CD4-positive, alpha-beta T cell (primary cell): ENCODE data around the gene AGFG1. TPM values are rescaled to one million over a fixed set of nuclear protein-coding genes. Genes with fewer than 3 reads are reported as not detected.

Experiments
- ATAC-seq: fragments of 200-7000 bp; cut with Tn5 transposase; one replicate; pipeline ENCODE4 v1.10.0; 2022; ENCODE audit warnings: mild to moderate bottlenecking; ENCODE audit not compliant: poor library complexity
- CTCF ChIA-PET: fragments of 350-600 bp; sonication (Branson Sonifier 250); formaldehyde crosslinking; loops from one replicate; lab custom pipeline; 2021; ENCODE audit warnings: antibody characterized with exemption, inconsistent platforms; lab: Charles Lee
- POLR2A ChIA-PET: fragments of 350-600 bp; sonication (Branson Sonifier 250); formaldehyde crosslinking; loops from one replicate; lab custom pipeline; 2021; ENCODE audit warnings: antibody characterized with exemption, inconsistent platforms; lab: Charles Lee
- DNase-seq, 14 experiments: peaks; one replicate each; pipeline ENCODE4 v3.0.0-alpha.2; 2013 to 2020; ENCODE audit warnings: mixed read lengths in 2 of 14
- H3K27ac ChIP-seq, 2 donors: one replicate each; pipeline versions ENCODE4 v1.5.1 to v1.7.0; 2013; ENCODE audit warnings: low read length in 2 of 2, low read depth in 1 of 2, mild to moderate bottlenecking in 1 of 2
- H3K27me3 ChIP-seq, 2 experiments: 1 replicate in 1 of 2; 2 replicates in 1 of 2; pipeline versions ENCODE4 v1.6.1 to v1.7.0; 2013; ENCODE audit warnings: low read length in 2 of 2, control low read depth in 1 of 2, mild to moderate bottlenecking in 1 of 2, moderate library complexity in 1 of 2; ENCODE audit not compliant: insufficient read depth in 2 of 2, control insufficient read depth in 1 of 2
- H3K36me3 ChIP-seq: one replicate; pipeline ENCODE4 v1.6.1; 2013; ENCODE audit warnings: low read length, control low read depth; ENCODE audit not compliant: insufficient read depth
- H3K4me1 ChIP-seq: one replicate; pipeline ENCODE4 v1.6.1; 2013; ENCODE audit warnings: low read length, control low read depth; ENCODE audit not compliant: insufficient read depth
- H3K4me3 ChIP-seq: one replicate; pipeline ENCODE4 v1.5.1; 2013; ENCODE audit warnings: mild to moderate bottlenecking, low read length, moderate library complexity
- H3K9me3 ChIP-seq, 2 experiments: 1 replicate in 1 of 2; 2 replicates in 1 of 2; pipeline versions ENCODE4 v1.6.1 to v1.7.0; 2013; ENCODE audit warnings: low read length in 2 of 2, mild to moderate bottlenecking in 2 of 2, control low read depth in 1 of 2, moderate library complexity in 1 of 2; ENCODE audit not compliant: control insufficient read depth in 1 of 2, insufficient read depth in 1 of 2
- H3K27ac Mint-ChIP-seq: one replicate; pipeline ENCODE4 v1.8.0; 2020; ENCODE audit warnings: mixed read lengths
- H3K27me3 Mint-ChIP-seq: one replicate; pipeline ENCODE4 v1.8.0; 2021; ENCODE audit warnings: mixed read lengths
- H3K36me3 Mint-ChIP-seq: one replicate; pipeline ENCODE4 v1.8.0; 2021; ENCODE audit warnings: low read depth, mixed read lengths
- H3K4me1 Mint-ChIP-seq: one replicate; pipeline ENCODE4 v1.8.0; 2021; ENCODE audit warnings: low read depth, mixed read lengths
- H3K4me3 Mint-ChIP-seq: one replicate; pipeline ENCODE4 v1.8.0; 2020; ENCODE audit warnings: mild to moderate bottlenecking, mixed read lengths
- H3K9me3 Mint-ChIP-seq: one replicate; pipeline ENCODE4 v1.8.0; 2020; ENCODE audit warnings: mixed read lengths
- intact Hi-C, 2 experiments: fragments of 100-400 bp; cut with DNase I in 1 of 2; cut with micrococcal nuclease in 1 of 2; formaldehyde crosslinking; loops; one replicate each; pipeline versions ENCODE4 v1.15.1 to v1.9.0; 2023 to 2025; cut with DNase I, micrococcal nuclease
- total RNA-seq, 174 experiments: library from RNA in 2 of 174; stranded (reverse) in 2 of 174; gene quantifications; one replicate each; pipeline ENCODE4 v1.2.3 and lab custom pipeline; 2021 to 2026
- TF ChIP-seq, protein P1 (sequence below): fragments of 200-600 bp; IDR thresholded peaks from one replicate; pipeline ENCODE4 v1.8.0; 2022; ENCODE audit warnings: antibody characterized with exemption, mild to moderate bottlenecking

Gene AGFG1
- total RNA-seq, 2 experiments from 2014 or later = 49.9 to 55.9 TPM

DNA sequence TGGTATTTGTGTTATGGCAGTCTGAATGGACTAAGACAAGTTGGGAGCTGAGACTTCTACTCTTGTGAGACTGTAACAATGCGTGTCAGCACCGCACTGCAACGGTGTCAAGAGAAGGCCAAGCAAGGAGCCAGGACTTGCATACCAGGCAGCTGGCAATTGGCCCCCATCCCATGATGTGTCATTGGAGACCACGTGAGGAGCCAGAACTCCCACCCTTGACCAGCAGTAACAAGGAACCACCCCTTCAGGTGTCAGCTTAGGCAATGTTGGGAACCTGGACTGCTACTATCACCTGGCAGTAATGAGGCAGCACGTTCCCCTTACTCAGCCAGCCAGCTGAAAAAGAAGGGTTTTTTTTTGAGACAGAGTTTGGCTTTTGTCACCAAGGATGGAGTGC is 32.7 kb upstream of the AGFG1 start:
- TF ChIP-seq, protein P1, sequence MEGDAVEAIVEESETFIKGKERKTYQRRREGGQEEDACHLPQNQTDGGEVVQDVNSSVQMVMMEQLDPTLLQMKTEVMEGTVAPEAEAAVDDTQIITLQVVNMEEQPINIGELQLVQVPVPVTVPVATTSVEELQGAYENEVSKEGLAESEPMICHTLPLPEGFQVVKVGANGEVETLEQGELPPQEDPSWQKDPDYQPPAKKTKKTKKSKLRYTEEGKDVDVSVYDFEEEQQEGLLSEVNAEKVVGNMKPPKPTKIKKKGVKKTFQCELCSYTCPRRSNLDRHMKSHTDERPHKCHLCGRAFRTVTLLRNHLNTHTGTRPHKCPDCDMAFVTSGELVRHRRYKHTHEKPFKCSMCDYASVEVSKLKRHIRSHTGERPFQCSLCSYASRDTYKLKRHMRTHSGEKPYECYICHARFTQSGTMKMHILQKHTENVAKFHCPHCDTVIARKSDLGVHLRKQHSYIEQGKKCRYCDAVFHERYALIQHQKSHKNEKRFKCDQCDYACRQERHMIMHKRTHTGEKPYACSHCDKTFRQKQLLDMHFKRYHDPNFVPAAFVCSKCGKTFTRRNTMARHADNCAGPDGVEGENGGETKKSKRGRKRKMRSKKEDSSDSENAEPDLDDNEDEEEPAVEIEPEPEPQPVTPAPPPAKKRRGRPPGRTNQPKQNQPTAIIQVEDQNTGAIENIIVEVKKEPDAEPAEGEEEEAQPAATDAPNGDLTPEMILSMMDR = no peak
- intact Hi-C loops = no loop called here
- Histone ChIP-seq H3K36me3 (no peaks in the 10 kb centered on the region), H3K4me1 (no peaks in the 10 kb centered on the region), H3K9me3 (no peaks in the 10 kb centered on the region), H3K27me3 (no peaks in the 10 kb centered on the region), H3K27ac (no peak overlapping the region), H3K4me3 (no peak overlapping the region)
- Mint-ChIP-seq H3K9me3 (peaks cover 3% of the 10 kb centered on the region), H3K4me3 (no peak overlapping the region), H3K27me3 (no peaks in the 10 kb centered on the region), H3K36me3 (no peaks in the 10 kb centered on the region), H3K4me1 (no peaks in the 10 kb centered on the region), H3K27ac (no peak overlapping the region)
- ChIA-PET POLR2A (no interaction called here), CTCF (no interaction called here)
- DNase-seq (no peak), ATAC-seq (no peak)

- no peaks in the 10 kb centered on the region for H3K36me3 ChIP-seq
- H3K27ac ChIP-seq = no peak overlapping the region
- intact Hi-C loops = no loop called here
- H3K4me3 Mint-ChIP-seq = no peak overlapping the region
- ATAC-seq (no peak), DNase-seq (no peak)
- no peaks in the 10 kb centered on the region for H3K4me1 ChIP-seq
- H3K27me3 Mint-ChIP-seq = no peaks in the 10 kb centered on the region
- no peak overlapping the region for H3K4me3 ChIP-seq
- H3K4me1 Mint-ChIP-seq = no peaks in the 10 kb centered on the region
- POLR2A ChIA-PET = no interaction called here
- no peaks in the 10 kb centered on the region for H3K27me3 ChIP-seq
- no peaks in the 10 kb centered on the region for H3K36me3 Mint-ChIP-seq
- TF ChIP-seq, protein P1 = no peak
- H3K9me3 Mint-ChIP-seq = no peaks in the 10 kb centered on the region
- H3K27ac Mint-ChIP-seq = no peak overlapping the region
- CTCF ChIA-PET = no interaction called here
- no peaks in the 10 kb centered on the region for H3K9me3 ChIP-seq
Measured at GRCh38 chr2:227442639-227443038, 29.3 kb upstream of the AGFG1 start.

GRCh38 chr2:227443889-227444568 is 27.9 kb upstream of the AGFG1 start:
- no peak overlapping the region for H3K27ac ChIP-seq
- H3K4me1 ChIP-seq = no peaks in the 10 kb centered on the region
- H3K9me3 ChIP-seq = no peaks in the 10 kb centered on the region
- H3K4me1 Mint-ChIP-seq = no peaks in the 10 kb centered on the region
- H3K36me3 Mint-ChIP-seq = no peaks in the 10 kb centered on the region
- H3K27me3 ChIP-seq = no peaks in the 10 kb centered on the region
- no peak overlapping the region for H3K4me3 ChIP-seq
- H3K36me3 ChIP-seq = no peaks in the 10 kb centered on the region
- no peaks in the 10 kb centered on the region for H3K9me3 Mint-ChIP-seq
- intact Hi-C loops = no loop called here
- no peak overlapping the region for H3K4me3 Mint-ChIP-seq
- H3K27me3 Mint-ChIP-seq = no peaks in the 10 kb centered on the region
- ChIA-PET CTCF (no interaction called here), POLR2A (no interaction called here)
- ATAC-seq (no peak), DNase-seq (no peak)
- H3K27ac Mint-ChIP-seq = no peak overlapping the region
- TF ChIP-seq, protein P1 = no peak
